ENCODE results near the gene FAM151B. TPM values are rescaled to one million over a fixed set of nuclear protein-coding genes. Genes with fewer than 3 reads are reported as not detected.
"Not testable (repeated sequence)": the region's sequence is repeated elsewhere in the genome, so short reads cannot be mapped to it uniquely, and the experiment has no call there.

Gene FAM151B
- total and polyA plus RNA-seq, 2 donors (not counting 1 experiment from before 2014, with no cell fraction given), result 1.1 TPM; not detected in 1

DNA sequence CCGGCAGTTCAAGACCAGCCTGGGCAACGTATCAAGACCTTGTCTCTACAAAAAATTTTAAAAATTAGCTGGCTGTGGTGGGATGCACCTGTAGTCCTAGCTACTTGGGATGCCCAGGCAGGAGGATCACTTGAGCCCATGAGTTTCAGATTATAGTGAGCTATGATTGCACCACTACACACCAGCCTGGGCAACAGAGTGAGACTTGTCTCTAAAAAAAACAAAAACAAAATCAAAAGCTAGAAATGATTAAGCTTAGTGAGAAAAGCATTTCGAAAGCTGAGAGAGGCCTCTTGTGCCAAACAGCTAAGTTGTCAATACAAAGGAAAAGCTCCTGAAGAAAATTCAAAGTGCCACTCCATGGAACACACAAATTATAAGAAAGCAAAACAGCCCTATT is 4.8 kb downstream of the FAM151B start:
- Histone ChIP-seq H3K4me1 (ENCODE audit: control insufficient read depth in 2 of 2, insufficient read depth in 2 of 2, low read length in 2 of 2) (peaks cover 4 to 7% of the 10 kb centered on the region in 2 donors), H2AFZ (ENCODE audit: insufficient read depth, low read depth, low read length, poor library complexity, severe bottlenecking) (no peak overlapping the region), H3K27ac (ENCODE audit: low read length in 2 of 2) (no peak overlapping the region), H3K79me2 (ENCODE audit: control insufficient read depth, insufficient read depth, low read length) (no peaks in the 10 kb centered on the region), H3K4me3 (ENCODE audit: control extremely low read depth in 1 of 5, extremely low read depth in 1 of 5, insufficient read depth in 1 of 5, low read depth in 2 of 5, low read length in 4 of 5) (no peak overlapping the region), H3K4me2 (replicated peaks; ENCODE audit: low read depth, low read length, poor library complexity, severe bottlenecking) (no peak overlapping the region), H4K20me1 (ENCODE audit: control insufficient read depth, insufficient read depth, low read length, poor library complexity, severe bottlenecking) (no peaks in the 10 kb centered on the region), H3K9ac (ENCODE audit: low read length) (no peak overlapping the region), H3K36me3 (replicated peaks in 1 of 2; ENCODE audit: control extremely low read depth in 1 of 2, control insufficient read depth in 1 of 2, extremely low read depth in 1 of 2, insufficient read depth in 2 of 2, low read length in 1 of 2) (no peaks in the 10 kb centered on the region), H3K27me3 (replicated peaks in 1 of 4; ENCODE audit: control extremely low read depth in 1 of 4, control insufficient read depth in 3 of 4, insufficient read depth in 4 of 4, low read length in 3 of 4) (peaks cover 0 to 14% (median 4%) of the 10 kb centered on the region in 4 experiments), H3K9me3 (ENCODE audit: control extremely low read depth in 1 of 3, control insufficient read depth in 2 of 3, insufficient read depth in 1 of 3, low read length in 2 of 3) (peaks cover 0 to 8% (median 0%) of the 10 kb centered on the region in 3 donors)
- ChIA-PET POLR2A (no interaction called here), CTCF (interaction anchor here (0.8 kb wide), 1 partner anchor 13 kb away, joined by 3 read pairs; no protein-coding TSS in a partner anchor)
- TF ChIP-seq CTCF (IDR thresholded peaks at IDR 0.05), result no peak
- TF ChIP-seq EZH2 (IDR thresholded peaks at IDR 0.05; ENCODE audit: borderline replicate concordance, insufficient read depth, low read depth, low read length, poor library complexity, severe bottlenecking), result no peak
- DNase-seq (no peak), ATAC-seq (ENCODE audit: low read depth) (no peak)
- Mint-ChIP-seq H3K27me3 (peaks cover 24% of the 10 kb centered on the region), H3K4me3 (no peak overlapping the region), H3K9me3 (ENCODE audit: insufficient read depth) (no peaks in the 10 kb centered on the region), H3K27ac (no peak overlapping the region), H3K4me1 (peaks cover 8% of the 10 kb centered on the region)
- intact Hi-C loops (cut with micrococcal nuclease), result no loop called here
- WGBS (ENCODE audit: insufficient coverage), result 89% methylated on average over 1 of the region's 3 CpGs

- H3K4me3 ChIP-seq (ENCODE audit: control extremely low read depth in 1 of 5, extremely low read depth in 1 of 5, insufficient read depth in 1 of 5, low read depth in 2 of 5, low read length in 4 of 5); ATAC-seq (ENCODE audit: low read depth); H2AFZ ChIP-seq (ENCODE audit: insufficient read depth, low read depth, low read length, poor library complexity, severe bottlenecking); H3K9me3 Mint-ChIP-seq (ENCODE audit: insufficient read depth); H3K27ac Mint-ChIP-seq; DNase-seq; H3K4me3 Mint-ChIP-seq; H3K79me2 ChIP-seq (ENCODE audit: control insufficient read depth, insufficient read depth, low read length); H3K9ac ChIP-seq (ENCODE audit: low read length); POLR2A ChIA-PET; H3K4me1 Mint-ChIP-seq; H3K27me3 ChIP-seq (replicated peaks in 1 of 4; ENCODE audit: control extremely low read depth in 1 of 4, control insufficient read depth in 3 of 4, insufficient read depth in 4 of 4, low read length in 3 of 4); H3K4me2 ChIP-seq (replicated peaks; ENCODE audit: low read depth, low read length, poor library complexity, severe bottlenecking); intact Hi-C loops (cut with micrococcal nuclease); H3K36me3 ChIP-seq (replicated peaks in 1 of 2; ENCODE audit: control extremely low read depth in 1 of 2, control insufficient read depth in 1 of 2, extremely low read depth in 1 of 2, insufficient read depth in 2 of 2, low read length in 1 of 2); H4K20me1 ChIP-seq (ENCODE audit: control insufficient read depth, insufficient read depth, low read length, poor library complexity, severe bottlenecking); H3K4me1 ChIP-seq (ENCODE audit: control insufficient read depth in 2 of 2, insufficient read depth in 2 of 2, low read length in 2 of 2); H3K27ac ChIP-seq (ENCODE audit: low read length in 2 of 2); H3K9me3 ChIP-seq (ENCODE audit: control extremely low read depth in 1 of 3, control insufficient read depth in 2 of 3, insufficient read depth in 1 of 3, low read length in 2 of 3): not testable (repeated sequence)
- WGBS (ENCODE audit: insufficient coverage), result 95% methylated on average over 4 of the region's 7 CpGs
- CTCF ChIA-PET, result interaction anchor here (0.8 kb wide), 1 partner anchor 13 kb away, joined by 3 read pairs; no protein-coding TSS in a partner anchor
- peaks cover 24% of the 10 kb centered on the region for H3K27me3 Mint-ChIP-seq
Measured at GRCh38 chr5:80493443-80493842, 5.5 kb downstream of the FAM151B start.
